ENCODE results near the gene MAP2K6. TPM values are rescaled to one million over a fixed set of nuclear protein-coding genes. Genes with fewer than 3 reads are reported as not detected.
A peak's percentile ranks its signal among the peaks of the same experiment; 100 is the strongest.

The MAP2K6 gene
- total RNA-seq, 1 experiment from 2014 or later = 17.7 TPM

GRCh38 chr17:69512946-69513345, 98.4 kb downstream of the MAP2K6 start:
- Histone ChIP-seq H3K27me3 (ENCODE audit: insufficient read depth, low read length) (no peaks in the 10 kb centered on the region), H3K18ac (ENCODE audit: insufficient read length, low read depth, low read length) (no peak overlapping the region), H2BK5ac (ENCODE audit: insufficient read length, low read length) (no peak overlapping the region), H4K8ac (replicated peaks; ENCODE audit: insufficient read length, low read depth, low read length) (no peak overlapping the region), H4K20me1 (ENCODE audit: control insufficient read depth, insufficient read depth, insufficient read length) (no peaks in the 10 kb centered on the region), H3T11ph (ENCODE audit: low read length) (no peak overlapping the region), H2AK5ac (ENCODE audit: insufficient read length, low read length) (no peak overlapping the region), H3K79me1 (ENCODE audit: insufficient read depth, low read depth, low read length, poor library complexity, severe bottlenecking) (no peaks in the 10 kb centered on the region), H2BK12ac (ENCODE audit: insufficient read length, low read depth, low read length) (no peak overlapping the region), H3K4me2 (ENCODE audit: insufficient read depth, insufficient read length, low read length) (no peak overlapping the region), H3K23ac (ENCODE audit: insufficient read length, low read depth, low read length) (no peak overlapping the region), H3K4me1 (ENCODE audit: insufficient read depth, low read length) (no peaks in the 10 kb centered on the region), H3K56ac (ENCODE audit: insufficient read length, low read depth, low read length) (no peak overlapping the region), H4K5ac (ENCODE audit: insufficient read length, low read depth, low read length) (no peak overlapping the region), H3K79me2 (ENCODE audit: insufficient read depth, low read length) (no peaks in the 10 kb centered on the region), H2AFZ (ENCODE audit: low read length) (no peak overlapping the region), H3K9me3 (ENCODE audit: control insufficient read depth, low read depth, low read length) (no peaks in the 10 kb centered on the region), H2BK120ac (ENCODE audit: low read depth, low read length, poor library complexity, severe bottlenecking) (no peak overlapping the region), H2BK15ac (ENCODE audit: low read depth, low read length) (no peak overlapping the region), H3K9ac (ENCODE audit: extremely low read depth, insufficient read length, low read length) (no peak overlapping the region), H3K4ac (ENCODE audit: low read depth, low read length) (no peak overlapping the region), H4K91ac (ENCODE audit: insufficient read length, low read depth, low read length) (no peak overlapping the region), H3K23me2 (ENCODE audit: insufficient read length, low read depth, low read length, poor library complexity, severe bottlenecking) (no peaks in the 10 kb centered on the region), H2BK20ac (ENCODE audit: low read depth, low read length, poor library complexity, severe bottlenecking) (no peak overlapping the region), H3K14ac (ENCODE audit: insufficient read depth, low read length) (no peak overlapping the region), H3K27ac (ENCODE audit: insufficient read length, low read depth, low read length) (no peak overlapping the region)
- no peak for TF ChIP-seq CTCF (conservative IDR thresholded peaks at IDR 0.05)
- H3K4me1 Mint-ChIP-seq = peaks cover 4 to 12% of the 10 kb centered on the region in 2 experiments
- peaks cover 18 to 26% (median 24%) of the 10 kb centered on the region in 3 experiments for H3K36me3 Mint-ChIP-seq (ENCODE audit: insufficient read depth in 1 of 3, low read depth in 3 of 3)
- WGBS (ENCODE audit: extremely low coverage, insufficient read length, low lambda C conversion rate) = no CpG with 5 or more reads among the region's 5 CpGs
- peaks cover 6 to 8% of the 10 kb centered on the region in 2 experiments; a peak in 2 of 5 replicates for H3K9me3 Mint-ChIP-seq
- DNase-seq = no peak
- no peak overlapping the region for H3K4me3 Mint-ChIP-seq
- no peaks in the 10 kb centered on the region for H3K27me3 Mint-ChIP-seq (ENCODE audit: low read depth)
- H3K27ac Mint-ChIP-seq = peak overlapping the region in 1 of 3 experiments; percentile 86; a peak in 1 of 7 replicates
